ENCODE measurements around the gene MPI. TPM values are rescaled to one million over a fixed set of nuclear protein-coding genes. Genes with fewer than 3 reads are reported as not detected.

Gene MPI, protein sequence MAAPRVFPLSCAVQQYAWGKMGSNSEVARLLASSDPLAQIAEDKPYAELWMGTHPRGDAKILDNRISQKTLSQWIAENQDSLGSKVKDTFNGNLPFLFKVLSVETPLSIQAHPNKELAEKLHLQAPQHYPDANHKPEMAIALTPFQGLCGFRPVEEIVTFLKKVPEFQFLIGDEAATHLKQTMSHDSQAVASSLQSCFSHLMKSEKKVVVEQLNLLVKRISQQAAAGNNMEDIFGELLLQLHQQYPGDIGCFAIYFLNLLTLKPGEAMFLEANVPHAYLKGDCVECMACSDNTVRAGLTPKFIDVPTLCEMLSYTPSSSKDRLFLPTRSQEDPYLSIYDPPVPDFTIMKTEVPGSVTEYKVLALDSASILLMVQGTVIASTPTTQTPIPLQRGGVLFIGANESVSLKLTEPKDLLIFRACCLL
- 10 to 100 TPM; 24.4 to 31.1 TPM for total RNA-seq
- polyA plus RNA-seq = 10 to 100 TPM; 21.3 to 28.0 TPM
- long read RNA-seq, donor 1, full-length matches to known transcripts = 61 of 82 reads
- long read RNA-seq, donor 1, partial matches to known transcripts = 11 of 82 reads
- long read RNA-seq, donor 1, other reads (novel, unspliced or antisense) = 10 of 82 reads
- long read RNA-seq, donor 2, full-length matches to known transcripts = 5 of 15 reads
- long read RNA-seq, donor 2, partial matches to known transcripts = 5 of 15 reads
- long read RNA-seq, donor 2, other reads (novel, unspliced or antisense) = 5 of 15 reads

DNA sequence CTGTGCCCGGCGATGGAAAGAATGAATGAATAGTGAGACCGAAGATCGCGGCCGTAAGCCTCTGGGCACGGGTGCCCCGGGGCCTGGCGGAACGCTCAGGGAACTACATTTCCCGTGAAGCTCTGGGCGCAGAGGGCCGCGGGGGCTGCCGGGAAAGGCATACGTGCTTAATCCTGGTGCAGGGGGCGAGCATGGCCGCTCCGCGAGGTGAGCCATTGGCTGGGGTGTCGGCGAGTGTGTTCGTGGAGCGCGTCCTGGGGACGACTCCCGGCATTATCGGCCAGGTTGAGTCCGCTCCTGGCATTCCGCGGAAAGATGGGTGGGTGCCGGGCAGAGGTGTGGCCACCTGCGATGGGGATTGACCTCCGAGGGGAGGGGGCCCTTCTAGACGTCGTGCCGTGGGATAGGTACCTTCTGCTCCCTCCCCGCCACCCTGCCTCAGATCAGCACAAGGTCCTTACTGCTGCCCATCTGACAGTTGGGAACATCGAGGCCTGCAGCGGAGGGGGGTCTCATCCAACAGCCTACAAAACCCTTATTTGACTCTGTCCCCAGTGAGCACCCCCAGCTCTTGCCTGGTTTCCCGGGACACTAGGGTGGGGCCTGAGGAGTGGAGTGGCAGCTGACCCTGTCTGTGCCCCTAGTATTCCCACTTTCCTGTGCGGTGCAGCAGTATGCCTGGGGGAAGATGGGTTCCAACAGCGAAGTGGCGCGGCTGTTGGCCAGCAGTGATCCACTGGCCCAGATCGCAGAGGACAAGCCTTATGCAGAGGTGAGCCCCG lies at the start of gene MPI:
TSS of gene MPI (plus strand) at position 160 of the 782 bp plus-strand sequence. CDS start at position 192, 32 bp downstream.
- Histone ChIP-seq H3K4me3 (ENCODE audit: low read length in 2 of 2) (peak within 1 kb of the TSS; percentile 9 to 51), H3K4me1 (ENCODE audit: control insufficient read depth in 1 of 2, insufficient read depth in 2 of 2, low read length in 2 of 2) (no peaks in the 10 kb centered on the region), H3K9me3 (ENCODE audit: control insufficient read depth, low read length) (no peaks in the 10 kb centered on the region), H3K27ac (ENCODE audit: low read depth in 1 of 2, low read length in 2 of 2) (peak within 1 kb of the TSS in 1 of 2 donors; percentile 8), H3K27me3 (ENCODE audit: control insufficient read depth in 1 of 2, insufficient read depth in 2 of 2, low read length in 1 of 2) (no peaks in the 10 kb centered on the region), H3K36me3 (ENCODE audit: control insufficient read depth in 1 of 2, insufficient read depth in 2 of 2, low read length in 1 of 2) (no peaks in the 10 kb centered on the region)
- ATAC-seq (ENCODE audit: low FRiP score) (peak; percentile 95), DNase-seq (peak; percentile 92 to 95)
- 1% methylated on average over 47 of the region's 47 CpGs for WGBS, 2 donors
- intact Hi-C loops (cut with DNase I) = loop anchor here in 1 of 2 donors (10.0 kb wide), 1 partner anchor 45 kb away; the partner anchor contains the start of gene ULK3

DNA sequence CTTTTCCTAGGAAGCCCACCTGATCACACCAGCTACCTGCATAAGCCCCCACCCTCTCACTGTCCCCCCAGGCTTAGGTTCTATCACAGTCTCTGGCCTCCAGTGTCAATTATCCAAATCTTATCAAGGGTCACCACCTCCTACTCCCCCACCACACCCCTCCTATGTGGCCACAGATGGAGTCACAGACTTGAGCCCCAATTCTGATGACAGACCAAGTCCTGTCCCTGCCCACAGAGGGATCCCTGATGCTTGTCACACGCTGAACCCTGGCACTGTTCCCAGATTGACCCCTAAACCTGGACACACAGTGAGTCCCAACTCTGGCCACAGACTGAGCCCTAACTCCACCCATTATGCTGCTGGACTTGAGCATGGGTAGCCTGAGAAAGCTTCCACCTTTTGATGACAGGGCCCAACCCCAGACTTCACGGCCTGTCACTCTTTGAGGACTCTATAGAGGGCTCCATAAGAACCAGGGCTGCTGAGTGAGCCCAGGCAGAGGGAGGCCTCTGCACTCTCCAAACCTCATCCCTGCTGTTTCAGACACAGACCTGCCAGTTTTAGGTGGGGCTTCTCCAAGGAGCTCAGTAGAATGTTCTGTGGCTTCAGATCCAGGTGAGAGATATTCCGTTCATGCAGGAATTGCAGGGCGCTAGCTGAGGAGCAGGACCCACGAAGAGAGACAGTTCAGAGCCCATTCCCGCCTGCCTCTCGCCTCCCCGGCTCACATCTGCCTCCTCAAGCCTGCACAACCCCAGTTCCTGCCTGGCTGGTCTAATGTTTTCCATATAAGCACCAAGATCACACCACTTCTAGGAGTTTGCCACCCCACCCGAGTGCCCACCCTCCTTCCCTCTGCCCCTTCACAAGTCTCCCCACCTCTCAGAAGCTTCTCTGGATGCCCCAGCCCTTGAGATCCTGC lies 48.7 kb upstream of the MPI start:
- Histone ChIP-seq H3K36me3 (ENCODE audit: control insufficient read depth in 1 of 2, insufficient read depth in 2 of 2, low read length in 1 of 2) (peaks cover 0 to 2% of the 10 kb centered on the region in 2 donors), H3K27me3 (ENCODE audit: control insufficient read depth in 1 of 2, insufficient read depth in 2 of 2, low read length in 1 of 2) (no peaks in the 10 kb centered on the region), H3K9me3 (ENCODE audit: control insufficient read depth, low read length) (no peaks in the 10 kb centered on the region), H3K4me3 (ENCODE audit: low read length in 2 of 2) (no peak overlapping the region), H3K4me1 (ENCODE audit: control insufficient read depth in 1 of 2, insufficient read depth in 2 of 2, low read length in 2 of 2) (no peaks in the 10 kb centered on the region), H3K27ac (ENCODE audit: low read depth in 1 of 2, low read length in 2 of 2) (no peak overlapping the region)
- 92% methylated on average over 9 of the region's 9 CpGs for WGBS, 2 donors
- ATAC-seq (ENCODE audit: low FRiP score) (no peak), DNase-seq (no peak)
- intact Hi-C loops (cut with DNase I) = loop anchor here (5.0 to 10.0 kb wide), 3 partner anchors 54 to 96 kb away; partner anchors contain the start of genes COX5A (in 1 of the 2) and MPI (in 1 of the 2)

DNA sequence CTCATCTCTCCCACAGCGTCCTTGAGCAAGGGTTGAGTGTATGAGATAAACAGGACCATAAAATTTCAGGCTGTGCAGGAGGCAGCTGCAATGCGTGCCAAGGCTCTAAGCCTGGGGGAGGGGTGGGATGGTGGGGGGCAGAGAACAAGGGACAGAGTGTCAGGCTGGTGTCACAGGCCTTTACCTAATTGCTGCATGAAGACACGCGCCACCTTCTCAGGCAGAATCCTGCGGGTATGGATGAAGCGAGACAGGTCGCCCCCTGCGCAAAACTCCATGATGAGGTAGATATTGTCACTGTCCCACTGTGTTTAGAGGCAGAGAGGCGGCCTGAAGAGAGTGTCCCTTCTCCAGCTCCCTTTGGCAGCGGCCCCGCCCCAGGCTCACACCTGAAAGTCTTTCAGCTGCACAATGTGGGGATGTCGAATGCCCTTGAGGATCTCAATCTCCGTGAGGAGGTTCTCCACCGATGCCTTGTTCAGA lies 47.9 kb upstream of the MPI start:
- Histone ChIP-seq H3K36me3 (ENCODE audit: control insufficient read depth in 1 of 2, insufficient read depth in 2 of 2, low read length in 1 of 2) (peaks cover 0 to 2% of the 10 kb centered on the region in 2 donors), H3K27ac (ENCODE audit: low read depth in 1 of 2, low read length in 2 of 2) (no peak overlapping the region)
- intact Hi-C loops (cut with DNase I) = loop anchor here (5.0 to 10.0 kb wide), 3 partner anchors 53 to 95 kb away; partner anchors contain the start of genes COX5A (in 1 of the 2) and MPI (in 1 of the 2)

DNA sequence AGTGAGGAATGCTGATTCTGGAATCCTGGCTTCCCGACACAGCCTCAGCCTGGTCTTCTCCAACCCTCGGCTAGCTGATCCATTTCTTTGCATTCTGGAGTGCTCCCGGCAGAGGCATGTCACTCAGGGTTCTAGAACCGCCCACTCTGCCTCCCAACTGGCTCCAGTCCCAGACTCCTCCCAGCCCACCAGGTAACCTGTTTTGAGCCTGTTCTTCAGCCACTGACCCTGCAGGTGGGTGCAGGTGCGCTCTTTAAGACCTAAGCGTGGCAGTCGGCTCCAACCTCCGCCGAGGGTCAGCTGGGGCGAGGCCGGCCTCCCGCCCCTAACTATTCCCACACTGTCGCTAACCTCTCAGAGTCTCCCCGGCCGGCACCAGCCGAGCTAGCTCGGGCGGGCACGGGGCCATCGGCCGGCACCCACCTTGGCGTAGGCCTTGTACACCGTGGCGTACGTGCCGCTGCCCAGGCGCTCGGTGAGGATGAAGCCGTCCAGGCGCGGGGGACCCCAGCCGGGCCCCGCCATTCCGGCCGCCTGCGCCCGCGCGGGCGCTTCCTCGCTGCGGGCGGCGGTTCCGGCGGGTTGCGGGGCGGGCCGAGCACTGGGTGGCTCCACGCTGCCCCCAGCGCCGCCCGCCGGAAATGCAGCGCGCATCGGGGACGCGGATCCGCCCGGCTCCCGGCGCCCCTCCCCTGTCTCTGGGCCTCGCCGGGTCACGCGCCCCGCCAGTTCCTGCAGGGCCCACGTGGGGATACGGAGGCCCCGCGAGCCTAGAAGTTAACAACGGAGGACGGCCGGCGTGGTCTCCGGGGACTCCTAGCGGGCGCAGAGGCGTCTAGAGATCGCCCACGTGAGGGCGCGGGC lies 47.0 kb upstream of the MPI start, which contains the start of gene ULK3:
TSS of gene ULK3 (minus strand) at position 576 of the 864 bp plus-strand sequence. CDS start at position 525, 51 bp downstream.
- ATAC-seq (ENCODE audit: low FRiP score) = peak; percentile 96
- Histone ChIP-seq H3K4me3 (ENCODE audit: low read length in 2 of 2) (peak within 1 kb of the TSS; percentile 37 to 44), H3K27me3 (ENCODE audit: control insufficient read depth in 1 of 2, insufficient read depth in 2 of 2, low read length in 1 of 2) (no peaks in the 10 kb centered on the region), H3K4me1 (ENCODE audit: control insufficient read depth in 1 of 2, insufficient read depth in 2 of 2, low read length in 2 of 2) (no peaks in the 10 kb centered on the region), H3K9me3 (ENCODE audit: control insufficient read depth, low read length) (no peaks in the 10 kb centered on the region), H3K27ac (ENCODE audit: low read depth in 1 of 2, low read length in 2 of 2) (peak within 1 kb of the TSS in 1 of 2 donors; percentile 61), H3K36me3 (ENCODE audit: control insufficient read depth in 1 of 2, insufficient read depth in 2 of 2, low read length in 1 of 2) (peaks cover 0 to 4% of the 10 kb centered on the region in 2 donors)
- intact Hi-C loops (cut with DNase I) = loop anchor here (5.0 to 10.0 kb wide), 3 partner anchors 52 to 94 kb away; partner anchors contain the start of genes COX5A (in 1 of the 2) and MPI (in 1 of the 2)
- 0% methylated on average over 69 to 84 of the region's 84 CpGs for WGBS, 2 donors
- peak; percentile 94 to 97 for DNase-seq

More for the DNA sequence above, 47.9 kb upstream of the MPI start:
- no peaks in the 10 kb centered on the region for H3K27me3 ChIP-seq (ENCODE audit: control insufficient read depth in 1 of 2, insufficient read depth in 2 of 2, low read length in 1 of 2)
- WGBS, 2 donors = 81 to 82% methylated on average over 14 of the region's 14 CpGs
- H3K9me3 ChIP-seq (ENCODE audit: control insufficient read depth, low read length) = no peaks in the 10 kb centered on the region
- ATAC-seq (ENCODE audit: low FRiP score) (no peak), DNase-seq (no peak)
- H3K4me3 ChIP-seq (ENCODE audit: low read length in 2 of 2) = no peak overlapping the region
- no peaks in the 10 kb centered on the region for H3K4me1 ChIP-seq (ENCODE audit: control insufficient read depth in 1 of 2, insufficient read depth in 2 of 2, low read length in 2 of 2)

DNA sequence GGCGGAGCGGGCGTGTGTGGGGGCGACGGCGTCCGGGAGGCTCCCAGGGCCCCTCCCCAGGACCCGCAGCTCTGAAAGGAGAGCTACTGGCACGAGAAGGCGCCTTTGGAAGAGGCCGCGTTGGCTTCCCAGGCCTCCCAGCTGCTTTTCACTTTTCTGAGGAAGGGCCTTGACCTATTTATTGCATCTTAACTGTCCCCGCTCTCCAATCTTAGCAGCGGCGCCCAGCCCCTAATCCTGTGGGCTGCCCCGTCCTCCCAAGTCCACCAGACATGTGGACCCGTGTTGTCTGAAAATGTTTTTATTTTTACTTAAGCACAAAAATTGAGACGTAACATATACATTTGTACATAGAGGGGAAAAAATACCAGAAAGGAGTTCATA lies 46.4 kb upstream of the MPI start:
- H3K36me3 ChIP-seq (ENCODE audit: control insufficient read depth in 1 of 2, insufficient read depth in 2 of 2, low read length in 1 of 2) = peaks cover 0 to 4% of the 10 kb centered on the region in 2 donors
- H3K27me3 ChIP-seq (ENCODE audit: control insufficient read depth in 1 of 2, insufficient read depth in 2 of 2, low read length in 1 of 2) = no peaks in the 10 kb centered on the region
- peak overlapping the region; percentile 6 to 29 for H3K4me3 ChIP-seq (ENCODE audit: low read length in 2 of 2)
- H3K4me1 ChIP-seq (ENCODE audit: control insufficient read depth in 1 of 2, insufficient read depth in 2 of 2, low read length in 2 of 2) = no peaks in the 10 kb centered on the region
- no peaks in the 10 kb centered on the region for H3K9me3 ChIP-seq (ENCODE audit: control insufficient read depth, low read length)
- intact Hi-C loops (cut with DNase I) = loop anchor here (5.0 to 10.0 kb wide), 3 partner anchors 51 to 94 kb away; partner anchors contain the start of genes COX5A (in 1 of the 2) and MPI (in 1 of the 2)
- ATAC-seq (ENCODE audit: low FRiP score) = no peak
- DNase-seq = no peak
- 19 to 21% methylated on average over 18 of the region's 18 CpGs for WGBS, 2 donors
- H3K27ac ChIP-seq (ENCODE audit: low read depth in 1 of 2, low read length in 2 of 2) = peak overlapping the region in 1 of 2 donors; percentile 61

DNA sequence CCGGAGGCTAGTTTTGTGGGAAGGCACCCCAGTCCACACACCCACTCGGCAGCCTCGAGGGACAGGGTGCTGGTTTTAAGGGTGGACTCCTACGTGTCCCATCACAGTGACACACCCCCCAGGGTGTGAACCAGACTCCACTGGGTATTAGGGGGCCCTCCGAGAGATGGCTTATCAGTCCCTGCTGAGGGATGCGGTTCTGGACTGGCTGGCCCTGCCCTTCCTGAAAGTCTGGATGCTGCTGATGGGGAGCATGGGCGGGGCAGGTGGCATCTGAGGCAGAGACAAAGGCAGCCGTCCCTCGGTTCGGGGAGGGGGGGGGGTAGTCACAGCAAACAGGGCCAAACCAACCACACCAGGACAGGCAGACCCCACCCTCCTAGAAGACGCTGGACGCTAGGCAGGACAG lies 45.9 kb upstream of the MPI start:
- H3K9me3 ChIP-seq (ENCODE audit: control insufficient read depth, low read length) = no peaks in the 10 kb centered on the region
- no peak overlapping the region for H3K4me3 ChIP-seq (ENCODE audit: low read length in 2 of 2)
- no peaks in the 10 kb centered on the region for H3K27me3 ChIP-seq (ENCODE audit: control insufficient read depth in 1 of 2, insufficient read depth in 2 of 2, low read length in 1 of 2)
- peak in 1 of 2 donors; percentile 63 for DNase-seq
- peaks cover 0 to 4% of the 10 kb centered on the region in 2 donors for H3K36me3 ChIP-seq (ENCODE audit: control insufficient read depth in 1 of 2, insufficient read depth in 2 of 2, low read length in 1 of 2)
- intact Hi-C loops (cut with DNase I) = loop anchor here (5.0 to 10.0 kb wide), 3 partner anchors 51 to 93 kb away; partner anchors contain the start of genes COX5A (in 1 of the 2) and MPI (in 1 of the 2)
- 69 to 71% methylated on average over 12 of the region's 12 CpGs for WGBS, 2 donors
- ATAC-seq (ENCODE audit: low FRiP score) = no peak
- no peak overlapping the region for H3K27ac ChIP-seq (ENCODE audit: low read depth in 1 of 2, low read length in 2 of 2)
- no peaks in the 10 kb centered on the region for H3K4me1 ChIP-seq (ENCODE audit: control insufficient read depth in 1 of 2, insufficient read depth in 2 of 2, low read length in 2 of 2)
